HCT116 (cell line): ENCODE measurements around the gene MRPS27. TPM values are rescaled to one million over a fixed set of nuclear protein-coding genes. Genes with fewer than 3 reads are reported as not detected.

Experiments
- ATAC-seq: fragments of 200-7000 bp; cut with Tn5 transposase; 2 replicates; pipeline ENCODE4 v1.9.1; 2020; ENCODE audit warnings: mild to moderate bottlenecking, moderate library complexity
- BruUV-seq: library from RNA; stranded (reverse); fragments of 400-500 nt; replicated peaks from 2 replicates; lab custom pipeline; 2021; lab: Mats Ljungman, UMichigan
- CTCF ChIA-PET: fragments of 300-600 bp; sonication (Branson Sonifier 250); formaldehyde crosslinking; loops from one replicate; lab custom pipeline; 2021; ENCODE audit warnings: antibody characterized with exemption; lab: Charles Lee
- POLR2A ChIA-PET: fragments of 300-600, 350-600 bp; sonication (Branson Sonifier 250); formaldehyde crosslinking; loops from one replicate; lab custom pipeline; 2021; ENCODE audit warnings: antibody characterized with exemption; lab: Charles Lee
- RAD21 ChIA-PET, 2 experiments: fragments of 300-600 bp; sonication (Branson Sonifier 250); formaldehyde crosslinking; loops; one replicate each; lab custom pipeline; 2023; ENCODE audit warnings: low total read pairs in 2 of 2; ENCODE audit not compliant: uncharacterized antibody in 2 of 2, unreplicated experiment in 2 of 2, low non-redundant PET in 1 of 2; lab: Charles Lee
- DNase-seq: peaks from one replicate; pipeline ENCODE4 v3.0.0-alpha.2; 2010; ENCODE audit warnings: low read depth, low spot score
- H2AFZ ChIP-seq: fragments of 200-600 bp; shearing (Covaris generic), sonication (generic); 2 replicates; pipeline ENCODE4 v1.6.1; 2017; ENCODE audit warnings: low read depth, mixed run types, mixed read lengths, antibody characterized with exemption, low read length; ENCODE audit not compliant: poor library complexity, severe bottlenecking
- H3K27ac ChIP-seq: 2 replicates; pipeline ENCODE4 v1.5.1; 2012; ENCODE audit warnings: low read depth, low read length
- H3K27me3 ChIP-seq: fragments of 200-600 bp; sonication (generic); 2 replicates; pipeline ENCODE4 v1.6.1; 2016; ENCODE audit warnings: mixed run types, low read length, mixed read lengths; ENCODE audit not compliant: insufficient read depth
- H3K36me3 ChIP-seq, 2 experiments: fragments of 200-500 bp in 1 of 2; fragments of 200-600 bp in 1 of 2; sonication (Bioruptor generic) in 1 of 2; sonication (generic) in 1 of 2; 2 replicates each; pipeline versions ENCODE4 v1.5.1 to v1.6.1; 2014 to 2016; ENCODE audit warnings: low read length in 2 of 2, inconsistent platforms in 1 of 2, mixed read lengths in 1 of 2, mixed run types in 1 of 2; ENCODE audit not compliant: insufficient read depth in 2 of 2, control insufficient read depth in 1 of 2
- H3K4me1 ChIP-seq, 2 experiments: fragments of 200-600 bp in 1 of 2; sonication (generic) in 1 of 2; 2 replicates each; pipeline versions ENCODE4 v1.5.1 to v1.6.1; 2012 to 2017; ENCODE audit warnings: low read length in 2 of 2, inconsistent platforms in 1 of 2, mild to moderate bottlenecking in 1 of 2, mixed read lengths in 1 of 2, mixed run types in 1 of 2, moderate library complexity in 1 of 2; ENCODE audit not compliant: insufficient read depth in 2 of 2, control insufficient read depth in 1 of 2
- H3K4me2 ChIP-seq: fragments of 200-600 bp; sonication (generic); 2 replicates; pipeline ENCODE4 v1.6.1; 2017; ENCODE audit warnings: mixed run types, low read length, mixed read lengths
- H3K4me3 ChIP-seq, 2 experiments: fragments of 200-600 bp in 1 of 2; sonication (generic) in 1 of 2; replicated peaks in 1 of 2; 2 replicates each; pipeline ENCODE4 v1.5.1; 2011 to 2016; ENCODE audit warnings: low read length in 2 of 2, control low read depth in 1 of 2, low read depth in 1 of 2, mild to moderate bottlenecking in 1 of 2, mixed read lengths in 1 of 2, mixed run types in 1 of 2
- H3K79me2 ChIP-seq: fragments of 200-600 bp; sonication (generic); 2 replicates; pipeline ENCODE4 v1.6.1; 2017; ENCODE audit warnings: mild to moderate bottlenecking, mixed run types, low read length, moderate library complexity, mixed read lengths; ENCODE audit not compliant: insufficient read depth
- H3K9ac ChIP-seq: fragments of 200-600 bp; sonication (generic); 2 replicates; pipeline ENCODE4 v1.6.1; 2016; ENCODE audit warnings: low read length, mixed read lengths
- H3K9me2 ChIP-seq: fragments of 200-600 bp; sonication (generic), shearing (Covaris generic); 2 replicates; pipeline ENCODE4 v1.6.1; 2017; ENCODE audit warnings: mixed run types, mild to moderate bottlenecking, moderate library complexity; ENCODE audit not compliant: insufficient read depth
- H3K9me3 ChIP-seq, 2 experiments: fragments of 200-500 bp in 1 of 2; fragments of 200-600 bp in 1 of 2; sonication (Bioruptor generic) in 1 of 2; sonication (generic) in 1 of 2; 2 replicates each; pipeline ENCODE4 v1.6.1; 2014 to 2017; ENCODE audit warnings: low read length in 2 of 2, mixed read lengths in 2 of 2, inconsistent platforms in 1 of 2, low read depth in 1 of 2, mild to moderate bottlenecking in 1 of 2, mixed run types in 1 of 2, moderate library complexity in 1 of 2; ENCODE audit not compliant: control insufficient read depth in 1 of 2, insufficient read depth in 1 of 2
- H4K20me1 ChIP-seq: fragments of 200-600 bp; sonication (generic), shearing (Covaris generic); 2 replicates; pipeline ENCODE4 v1.6.1; 2017; ENCODE audit warnings: mixed run types, mild to moderate bottlenecking, moderate library complexity; ENCODE audit not compliant: insufficient read depth
- CEBPB ChIP-seq: IDR thresholded peaks from 2 replicates; pipeline ENCODE4 v1.6.1; 2012; ENCODE audit warnings: low read depth
- EGR1 ChIP-seq: IDR thresholded peaks from 2 replicates; pipeline ENCODE4 v1.6.1; 2012; ENCODE audit warnings: low read depth
- ELF1 ChIP-seq: IDR thresholded peaks from 2 replicates; pipeline ENCODE4 v1.6.1; 2012; ENCODE audit warnings: low read depth, borderline replicate concordance
- EZH2 ChIP-seq: fragments of 200-600 bp; sonication (generic); IDR thresholded peaks from 2 replicates; pipeline ENCODE4 v1.6.1; 2017; ENCODE audit warnings: antibody characterized with exemption, mixed run types
- EZH2phosphoT487 ChIP-seq: fragments of 200-600 bp; IDR thresholded peaks from 2 replicates; pipeline ENCODE4 v1.6.1; 2018; ENCODE audit warnings: antibody characterized with exemption, borderline replicate concordance
- FOSL1 ChIP-seq: IDR thresholded peaks from 2 replicates; pipeline ENCODE4 v1.6.1; 2012; ENCODE audit warnings: low read depth
- JUND ChIP-seq: IDR thresholded peaks from 2 replicates; pipeline ENCODE4 v1.6.1; 2012
- POLR2AphosphoS5 ChIP-seq: IDR thresholded peaks from 2 replicates; pipeline ENCODE4 v1.6.1; 2011; ENCODE audit warnings: mild to moderate bottlenecking, low read depth, low read length, moderate library complexity
- SIN3A ChIP-seq: IDR thresholded peaks from 2 replicates; pipeline ENCODE4 v1.6.1; 2012; ENCODE audit warnings: low read depth
- SP1 ChIP-seq: IDR thresholded peaks from 2 replicates; pipeline ENCODE4 v1.6.1; 2012; ENCODE audit warnings: low read depth
- SRF ChIP-seq: IDR thresholded peaks from 2 replicates; pipeline ENCODE4 v1.6.1; 2012; ENCODE audit warnings: low read depth
- TCF7L2 ChIP-seq: IDR thresholded peaks from 2 replicates; pipeline ENCODE4 v1.7.0; 2011; ENCODE audit warnings: borderline replicate concordance, inconsistent platforms; ENCODE audit not compliant: insufficient read depth, insufficient read length; ENCODE audit errors: extremely low read depth
- ZFX ChIP-seq: fragments of 450-650 bp; IDR thresholded peaks from 2 replicates; pipeline ENCODE4 v1.6.1; 2017
- ZNF274 ChIP-seq: fragments of 200-500 bp; sonication (Bioruptor generic); IDR thresholded peaks from 2 replicates; pipeline ENCODE4 v1.6.1; 2014; ENCODE audit warnings: mild to moderate bottlenecking, low read depth, low read length, inconsistent platforms
- intact Hi-C: fragments of 100-400 bp; cut with micrococcal nuclease; formaldehyde crosslinking; loops from 2 replicates; pipeline ENCODE4 v1.10.0; 2022
- total RNA-seq: library from RNA; stranded (reverse); gene quantifications from one replicate; pipeline ENCODE4 v1.2.1, GENCODE V29; 2021; ENCODE audit not compliant: unreplicated experiment
- TF ChIP-seq, protein P1 (sequence below), 3 experiments: fragments of 200-600 bp in 1 of 3; sonication (generic) in 1 of 3; IDR thresholded peaks in 2 of 3; conservative IDR thresholded peaks in 1 of 3; 2 replicates each; pipeline ENCODE4 v1.5.1; 2012 to 2017; ENCODE audit warnings: low read depth in 2 of 3, low read length in 2 of 3, antibody characterized with exemption in 1 of 3, borderline replicate concordance in 1 of 3, control low read depth in 1 of 3, mild to moderate bottlenecking in 1 of 3, mixed read lengths in 1 of 3, mixed run types in 1 of 3, moderate library complexity in 1 of 3; ENCODE audit not compliant: insufficient read depth in 1 of 3
- TF ChIP-seq, protein P2 (sequence below): IDR thresholded peaks from 2 replicates; pipeline ENCODE4 v1.6.1; 2012
- TF ChIP-seq, protein P3 (sequence below): IDR thresholded peaks from 2 replicates; pipeline ENCODE4 v1.6.1; 2012; ENCODE audit warnings: low read depth
- TF ChIP-seq, protein P4 (sequence below): IDR thresholded peaks from 2 replicates; pipeline ENCODE4 v1.6.1; 2011; ENCODE audit warnings: mild to moderate bottlenecking, low read length, moderate library complexity; ENCODE audit not compliant: insufficient replicate concordance; ENCODE audit errors: extremely low read depth
- TF ChIP-seq, protein P5 (sequence below): IDR thresholded peaks from 2 replicates; pipeline ENCODE4 v1.6.1; 2012

MRPS27 gene
- total RNA-seq, 1 experiment from 2014 or later: 113 TPM

DNA sequence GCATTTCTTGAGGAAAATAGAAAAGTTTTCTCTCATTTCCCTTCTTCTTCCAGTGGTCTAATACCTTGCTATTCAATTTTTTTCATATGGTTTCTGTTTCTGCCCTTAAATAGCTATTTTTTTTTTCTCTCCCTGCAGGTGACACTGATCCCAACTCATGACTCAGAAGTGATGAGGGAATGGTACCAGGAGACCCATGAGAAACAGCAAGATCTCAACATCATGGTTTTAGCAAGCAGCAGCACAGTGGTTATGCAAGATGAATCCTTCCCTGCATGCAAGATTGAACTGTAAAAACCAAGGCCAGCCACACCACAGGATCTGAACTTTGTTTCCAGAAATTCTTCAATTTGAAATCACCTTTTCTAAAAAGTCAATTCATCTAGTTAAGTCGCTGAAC is 115.1 kb downstream of the MRPS27 start:
- no TSS peak for BruUV-seq
- TF ChIP-seq JUND (no peak), ZNF274 (no peak), FOSL1 (no peak), SRF (no peak), EZH2 (no peak), POLR2AphosphoS5 (no peak), SIN3A (no peak), TCF7L2 (no peak), EGR1 (no peak), ZFX (no peak), ELF1 (no peak), CEBPB (no peak), SP1 (no peak), EZH2phosphoT487 (no peak)
- TF ChIP-seq, protein P1, sequence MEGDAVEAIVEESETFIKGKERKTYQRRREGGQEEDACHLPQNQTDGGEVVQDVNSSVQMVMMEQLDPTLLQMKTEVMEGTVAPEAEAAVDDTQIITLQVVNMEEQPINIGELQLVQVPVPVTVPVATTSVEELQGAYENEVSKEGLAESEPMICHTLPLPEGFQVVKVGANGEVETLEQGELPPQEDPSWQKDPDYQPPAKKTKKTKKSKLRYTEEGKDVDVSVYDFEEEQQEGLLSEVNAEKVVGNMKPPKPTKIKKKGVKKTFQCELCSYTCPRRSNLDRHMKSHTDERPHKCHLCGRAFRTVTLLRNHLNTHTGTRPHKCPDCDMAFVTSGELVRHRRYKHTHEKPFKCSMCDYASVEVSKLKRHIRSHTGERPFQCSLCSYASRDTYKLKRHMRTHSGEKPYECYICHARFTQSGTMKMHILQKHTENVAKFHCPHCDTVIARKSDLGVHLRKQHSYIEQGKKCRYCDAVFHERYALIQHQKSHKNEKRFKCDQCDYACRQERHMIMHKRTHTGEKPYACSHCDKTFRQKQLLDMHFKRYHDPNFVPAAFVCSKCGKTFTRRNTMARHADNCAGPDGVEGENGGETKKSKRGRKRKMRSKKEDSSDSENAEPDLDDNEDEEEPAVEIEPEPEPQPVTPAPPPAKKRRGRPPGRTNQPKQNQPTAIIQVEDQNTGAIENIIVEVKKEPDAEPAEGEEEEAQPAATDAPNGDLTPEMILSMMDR (IDR thresholded peaks at IDR 0.05 in 2 of 3, conservative IDR thresholded peaks at IDR 0.05 in 1 of 3; ENCODE audit: borderline replicate concordance in 1 of 3, insufficient read depth in 1 of 3, low read depth in 2 of 3, low read length in 2 of 3): no peak
- TF ChIP-seq, protein P2, sequence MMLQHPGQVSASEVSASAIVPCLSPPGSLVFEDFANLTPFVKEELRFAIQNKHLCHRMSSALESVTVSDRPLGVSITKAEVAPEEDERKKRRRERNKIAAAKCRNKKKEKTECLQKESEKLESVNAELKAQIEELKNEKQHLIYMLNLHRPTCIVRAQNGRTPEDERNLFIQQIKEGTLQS: no peak
- TF ChIP-seq, protein P3, sequence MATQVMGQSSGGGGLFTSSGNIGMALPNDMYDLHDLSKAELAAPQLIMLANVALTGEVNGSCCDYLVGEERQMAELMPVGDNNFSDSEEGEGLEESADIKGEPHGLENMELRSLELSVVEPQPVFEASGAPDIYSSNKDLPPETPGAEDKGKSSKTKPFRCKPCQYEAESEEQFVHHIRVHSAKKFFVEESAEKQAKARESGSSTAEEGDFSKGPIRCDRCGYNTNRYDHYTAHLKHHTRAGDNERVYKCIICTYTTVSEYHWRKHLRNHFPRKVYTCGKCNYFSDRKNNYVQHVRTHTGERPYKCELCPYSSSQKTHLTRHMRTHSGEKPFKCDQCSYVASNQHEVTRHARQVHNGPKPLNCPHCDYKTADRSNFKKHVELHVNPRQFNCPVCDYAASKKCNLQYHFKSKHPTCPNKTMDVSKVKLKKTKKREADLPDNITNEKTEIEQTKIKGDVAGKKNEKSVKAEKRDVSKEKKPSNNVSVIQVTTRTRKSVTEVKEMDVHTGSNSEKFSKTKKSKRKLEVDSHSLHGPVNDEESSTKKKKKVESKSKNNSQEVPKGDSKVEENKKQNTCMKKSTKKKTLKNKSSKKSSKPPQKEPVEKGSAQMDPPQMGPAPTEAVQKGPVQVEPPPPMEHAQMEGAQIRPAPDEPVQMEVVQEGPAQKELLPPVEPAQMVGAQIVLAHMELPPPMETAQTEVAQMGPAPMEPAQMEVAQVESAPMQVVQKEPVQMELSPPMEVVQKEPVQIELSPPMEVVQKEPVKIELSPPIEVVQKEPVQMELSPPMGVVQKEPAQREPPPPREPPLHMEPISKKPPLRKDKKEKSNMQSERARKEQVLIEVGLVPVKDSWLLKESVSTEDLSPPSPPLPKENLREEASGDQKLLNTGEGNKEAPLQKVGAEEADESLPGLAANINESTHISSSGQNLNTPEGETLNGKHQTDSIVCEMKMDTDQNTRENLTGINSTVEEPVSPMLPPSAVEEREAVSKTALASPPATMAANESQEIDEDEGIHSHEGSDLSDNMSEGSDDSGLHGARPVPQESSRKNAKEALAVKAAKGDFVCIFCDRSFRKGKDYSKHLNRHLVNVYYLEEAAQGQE: no peak
- TF ChIP-seq, protein P4, sequence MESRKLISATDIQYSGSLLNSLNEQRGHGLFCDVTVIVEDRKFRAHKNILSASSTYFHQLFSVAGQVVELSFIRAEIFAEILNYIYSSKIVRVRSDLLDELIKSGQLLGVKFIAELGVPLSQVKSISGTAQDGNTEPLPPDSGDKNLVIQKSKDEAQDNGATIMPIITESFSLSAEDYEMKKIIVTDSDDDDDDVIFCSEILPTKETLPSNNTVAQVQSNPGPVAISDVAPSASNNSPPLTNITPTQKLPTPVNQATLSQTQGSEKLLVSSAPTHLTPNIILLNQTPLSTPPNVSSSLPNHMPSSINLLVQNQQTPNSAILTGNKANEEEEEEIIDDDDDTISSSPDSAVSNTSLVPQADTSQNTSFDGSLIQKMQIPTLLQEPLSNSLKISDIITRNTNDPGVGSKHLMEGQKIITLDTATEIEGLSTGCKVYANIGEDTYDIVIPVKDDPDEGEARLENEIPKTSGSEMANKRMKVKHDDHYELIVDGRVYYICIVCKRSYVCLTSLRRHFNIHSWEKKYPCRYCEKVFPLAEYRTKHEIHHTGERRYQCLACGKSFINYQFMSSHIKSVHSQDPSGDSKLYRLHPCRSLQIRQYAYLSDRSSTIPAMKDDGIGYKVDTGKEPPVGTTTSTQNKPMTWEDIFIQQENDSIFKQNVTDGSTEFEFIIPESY: no peak
- TF ChIP-seq, protein P5, sequence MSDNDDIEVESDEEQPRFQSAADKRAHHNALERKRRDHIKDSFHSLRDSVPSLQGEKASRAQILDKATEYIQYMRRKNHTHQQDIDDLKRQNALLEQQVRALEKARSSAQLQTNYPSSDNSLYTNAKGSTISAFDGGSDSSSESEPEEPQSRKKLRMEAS: no peak
- TF ChIP-seq, all 23 proteins: peak for 0
- CTCF ChIA-PET: interaction anchor here (1.3 kb wide), 1 partner anchor 423 kb away, joined by 3 read pairs; no protein-coding TSS in a partner anchor

More for the DNA sequence above, 115.1 kb downstream of the MRPS27 start:
- Histone ChIP-seq H3K9ac (no peak overlapping the region), H3K4me3 (no peak overlapping the region), H3K4me1 (peaks cover 0 to 7% of the 10 kb centered on the region in 2 experiments; a peak in 1 of 4 replicates), H3K9me3 (no peaks in the 10 kb centered on the region), H3K27me3 (no peaks in the 10 kb centered on the region), H3K27ac (no peak overlapping the region), H3K79me2 (no peaks in the 10 kb centered on the region), H2AFZ (no peak overlapping the region), H3K4me2 (no peak overlapping the region), H3K36me3 (no peaks in the 10 kb centered on the region), H4K20me1 (no peaks in the 10 kb centered on the region), H3K9me2 (no peaks in the 10 kb centered on the region)
- ATAC-seq (no peak), DNase-seq (no peak)
- intact Hi-C loops: no loop called here
- ChIA-PET POLR2A (no interaction called here), RAD21 (no interaction called here)
